ENCODE data around the gene SOX8. TPM values are rescaled to one million over a fixed set of nuclear protein-coding genes. Genes with fewer than 3 reads are reported as not detected.

The SOX8 gene
- total and polyA plus RNA-seq, 5 donors = 0.97 to 2.1 (median 1.8) TPM

GRCh38 chr16:982145-983043, 824 bp downstream of the SOX8 start:
- ATAC-seq = no peak
- DNase-seq = peak; percentile 21 to 70 (median 52)
- Histone ChIP-seq H3K27me3 (ENCODE audit: control insufficient read depth, insufficient read depth) (no peaks in the 10 kb centered on the region), H3K9me3 (ENCODE audit: control insufficient read depth, low read length) (no peaks in the 10 kb centered on the region), H3K4me3 (ENCODE audit: low read length) (peak overlapping the region; percentile 62), H3K27ac (ENCODE audit: low read length) (no peak overlapping the region), H3K4me1 (ENCODE audit: control insufficient read depth, insufficient read depth, low read length) (no peaks in the 10 kb centered on the region)
- intact Hi-C loops (cut with DNase I) = no loop called here
- WGBS = 12% methylated on average over 76 of the region's 76 CpGs

DNA sequence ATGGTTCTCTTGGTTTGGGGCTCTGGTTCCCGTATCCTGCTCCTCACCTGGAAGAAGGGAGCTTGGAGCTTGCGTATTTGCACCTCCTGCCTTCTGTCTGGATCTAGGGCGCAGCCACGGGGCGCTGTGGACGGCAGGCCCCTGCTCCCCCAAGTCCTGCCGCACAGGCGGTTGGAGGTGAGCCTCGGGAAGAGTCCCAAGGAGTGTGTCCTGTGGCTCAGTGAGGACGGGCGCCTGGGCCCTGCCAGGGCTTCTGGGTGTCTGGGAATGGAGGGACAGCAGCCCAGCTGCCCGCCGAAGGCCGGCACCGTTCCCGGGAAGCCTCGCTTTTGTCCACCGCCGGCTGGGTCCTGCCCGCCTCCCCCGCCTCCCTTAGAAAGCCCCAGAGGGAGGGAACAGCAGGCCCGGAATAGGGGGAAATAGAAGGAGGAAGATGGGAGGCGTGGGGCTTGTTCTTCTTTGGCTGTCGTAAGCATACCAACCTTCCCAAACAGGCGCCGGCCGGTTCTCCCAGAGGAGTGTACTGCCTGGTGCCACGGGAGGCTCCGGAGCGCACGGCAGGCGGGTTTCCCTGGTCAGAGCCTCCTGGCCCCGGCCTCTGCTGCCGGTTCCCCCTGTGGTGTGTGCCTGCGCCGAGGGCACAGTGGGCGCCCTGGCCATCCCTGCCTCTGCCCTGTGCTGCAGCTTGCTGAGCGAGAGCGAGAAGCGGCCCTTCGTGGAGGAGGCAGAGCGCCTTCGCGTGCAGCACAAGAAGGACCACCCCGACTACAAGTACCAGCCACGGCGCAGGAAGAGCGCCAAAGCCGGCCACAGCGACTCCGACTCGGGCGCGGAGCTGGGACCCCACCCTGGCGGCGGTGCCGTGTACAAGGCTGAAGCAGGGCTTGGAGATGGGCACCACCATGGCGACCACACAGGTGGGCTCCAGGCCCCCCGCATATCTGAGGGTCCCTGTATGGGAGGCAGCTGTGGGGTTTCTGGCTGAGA, 1.8 kb downstream of the SOX8 start:
- H3K27ac ChIP-seq (ENCODE audit: low read length) = no peak overlapping the region
- H3K27me3 ChIP-seq (ENCODE audit: control insufficient read depth, insufficient read depth) = no peaks in the 10 kb centered on the region
- ATAC-seq = no peak

DNA sequence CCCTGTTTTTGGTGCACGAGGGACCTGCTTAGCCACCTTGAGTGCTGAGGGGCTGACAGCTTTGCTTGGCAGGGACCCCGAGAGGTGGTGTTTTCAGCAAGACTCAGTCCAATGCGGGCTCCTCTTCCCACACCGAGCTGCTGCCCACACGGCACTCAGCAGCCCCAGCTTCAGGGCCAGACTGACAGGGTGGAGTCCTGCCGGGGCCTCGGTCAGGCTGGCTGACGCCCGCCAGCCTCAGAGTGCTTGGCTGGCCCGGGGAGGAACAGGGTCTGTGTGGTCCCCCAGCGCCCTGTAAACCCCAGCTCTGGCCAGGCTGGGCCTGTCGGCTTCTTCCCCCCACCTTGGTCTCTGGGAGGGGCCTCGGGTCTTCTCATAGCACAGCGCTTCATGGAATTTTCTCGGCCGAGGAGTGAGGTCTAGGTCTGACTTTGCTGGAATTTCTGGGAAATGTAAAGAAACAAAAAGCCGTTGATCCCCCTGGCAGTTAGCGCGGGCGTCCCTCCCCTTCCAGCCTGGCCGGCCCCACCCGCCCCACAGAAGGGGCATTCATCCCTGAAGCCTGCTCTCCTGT, 2.6 kb downstream of the SOX8 start:
- Histone ChIP-seq H3K27ac (ENCODE audit: low read length) (no peak overlapping the region), H3K4me1 (ENCODE audit: control insufficient read depth, insufficient read depth, low read length) (no peaks in the 10 kb centered on the region), H3K27me3 (ENCODE audit: control insufficient read depth, insufficient read depth) (no peaks in the 10 kb centered on the region), H3K9me3 (ENCODE audit: control insufficient read depth, low read length) (no peaks in the 10 kb centered on the region), H3K4me3 (ENCODE audit: low read length) (no peak overlapping the region)
- ATAC-seq (no peak), DNase-seq (peak in 2 of 3 donors; percentile 47 to 54)
- WGBS = 83% methylated on average over 22 of the region's 22 CpGs
- intact Hi-C loops (cut with DNase I) = no loop called here

More for the DNA sequence above, 1.8 kb downstream of the SOX8 start:
- Histone ChIP-seq H3K9me3 (ENCODE audit: control insufficient read depth, low read length) (no peaks in the 10 kb centered on the region), H3K4me1 (ENCODE audit: control insufficient read depth, insufficient read depth, low read length) (no peaks in the 10 kb centered on the region), H3K4me3 (ENCODE audit: low read length) (no peak overlapping the region)
- intact Hi-C loops (cut with DNase I) = no loop called here
- 58% methylated on average over 59 of the region's 59 CpGs for WGBS
- peak in 2 of 3 donors; percentile 50 to 64 for DNase-seq

- 93% methylated on average over 78 of the region's 78 CpGs for WGBS
- ATAC-seq (no peak), DNase-seq (peak in 2 of 3 donors; percentile 53 to 63)
- H3K4me1 ChIP-seq (ENCODE audit: control insufficient read depth, insufficient read depth, low read length) = no peaks in the 10 kb centered on the region
- no peak overlapping the region for H3K4me3 ChIP-seq (ENCODE audit: low read length)
- no peaks in the 10 kb centered on the region for H3K9me3 ChIP-seq (ENCODE audit: control insufficient read depth, low read length)
- H3K27me3 ChIP-seq (ENCODE audit: control insufficient read depth, insufficient read depth) = no peaks in the 10 kb centered on the region
- intact Hi-C loops (cut with DNase I) = no loop called here
- H3K27ac ChIP-seq (ENCODE audit: low read length) = no peak overlapping the region
These were observed 3.4 kb downstream of the SOX8 start for GRCh38 chr16:984736-985636.

GRCh38 chr16:985646-986400, 4.3 kb downstream of the SOX8 start:
- H3K9me3 ChIP-seq (ENCODE audit: control insufficient read depth, low read length) = no peaks in the 10 kb centered on the region
- no peak overlapping the region for H3K4me3 ChIP-seq (ENCODE audit: low read length)
- no peaks in the 10 kb centered on the region for H3K27me3 ChIP-seq (ENCODE audit: control insufficient read depth, insufficient read depth)
- ATAC-seq = no peak
- no peak overlapping the region for H3K27ac ChIP-seq (ENCODE audit: low read length)
- H3K4me1 ChIP-seq (ENCODE audit: control insufficient read depth, insufficient read depth, low read length) = no peaks in the 10 kb centered on the region
- no peak for DNase-seq
- intact Hi-C loops (cut with DNase I) = no loop called here
- 81% methylated on average over 32 of the region's 32 CpGs for WGBS

GRCh38 chr16:986411-986810, 4.8 kb downstream of the SOX8 start:
- no peaks in the 10 kb centered on the region for H3K27me3 ChIP-seq (ENCODE audit: control insufficient read depth, insufficient read depth)

DNA sequence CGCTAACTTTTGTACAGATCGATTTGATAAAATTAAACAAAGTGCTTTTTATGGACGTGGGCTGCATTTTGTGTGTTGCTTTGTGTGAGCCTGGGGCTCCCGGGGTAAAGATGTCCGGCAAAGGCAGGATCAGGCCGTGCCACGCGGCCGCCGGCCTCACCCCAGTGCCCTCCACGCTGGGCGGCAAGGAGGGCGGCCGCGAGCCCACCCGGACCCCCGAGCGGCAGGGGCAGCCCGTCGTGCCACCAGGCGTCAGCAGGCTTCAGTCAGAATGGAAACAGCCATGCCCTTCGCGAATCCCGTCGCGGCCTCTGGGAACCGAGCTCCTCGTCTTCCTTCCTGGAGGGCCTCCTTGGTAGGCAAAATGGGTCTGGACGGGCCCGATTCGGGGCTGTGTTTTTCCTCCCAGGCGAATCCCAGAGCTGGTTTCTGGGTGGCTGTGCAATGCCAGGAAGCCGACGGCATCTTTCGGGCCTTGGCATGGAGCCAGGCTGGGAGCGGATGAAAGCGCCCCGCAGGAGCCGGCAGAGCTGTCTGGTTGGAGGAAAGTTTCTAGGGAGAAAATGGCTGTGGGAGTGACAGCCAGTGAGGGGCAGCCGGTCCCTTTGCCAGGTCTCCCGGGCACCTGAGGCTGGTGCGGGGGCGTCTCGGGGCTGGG, 5.5 kb downstream of the SOX8 start:
- no peaks in the 10 kb centered on the region for H3K4me1 ChIP-seq (ENCODE audit: control insufficient read depth, insufficient read depth, low read length)
- 75% methylated on average over 44 of the region's 44 CpGs for WGBS
- H3K27me3 ChIP-seq (ENCODE audit: control insufficient read depth, insufficient read depth) = no peaks in the 10 kb centered on the region
- intact Hi-C loops (cut with DNase I) = no loop called here
- no peak overlapping the region for H3K4me3 ChIP-seq (ENCODE audit: low read length)
- no peaks in the 10 kb centered on the region for H3K9me3 ChIP-seq (ENCODE audit: control insufficient read depth, low read length)
- no peak for ATAC-seq
- no peak for DNase-seq
- no peak overlapping the region for H3K27ac ChIP-seq (ENCODE audit: low read length)

More at GRCh38 chr16:986411-986810, 4.8 kb downstream of the SOX8 start:
- Histone ChIP-seq H3K9me3 (ENCODE audit: control insufficient read depth, low read length) (no peaks in the 10 kb centered on the region), H3K4me1 (ENCODE audit: control insufficient read depth, insufficient read depth, low read length) (no peaks in the 10 kb centered on the region), H3K27ac (ENCODE audit: low read length) (no peak overlapping the region), H3K4me3 (ENCODE audit: low read length) (no peak overlapping the region)
- DNase-seq (no peak), ATAC-seq (no peak)
- intact Hi-C loops (cut with DNase I) = no loop called here
- 88% methylated on average over 8 of the region's 8 CpGs for WGBS

GRCh38 chr16:987906-988305, 6.3 kb downstream of the SOX8 start:
- intact Hi-C loops (cut with DNase I) = no loop called here
- no peaks in the 10 kb centered on the region for H3K9me3 ChIP-seq (ENCODE audit: control insufficient read depth, low read length)
- H3K4me1 ChIP-seq (ENCODE audit: control insufficient read depth, insufficient read depth, low read length) = no peaks in the 10 kb centered on the region
- no peaks in the 10 kb centered on the region for H3K27me3 ChIP-seq (ENCODE audit: control insufficient read depth, insufficient read depth)
- no peak for DNase-seq
- H3K4me3 ChIP-seq (ENCODE audit: low read length) = no peak overlapping the region
- peak; percentile 4 to 22 for ATAC-seq
- 65% methylated on average over 17 of the region's 17 CpGs for WGBS
- no peak overlapping the region for H3K27ac ChIP-seq (ENCODE audit: low read length)

All from right cardiac atrium (tissue), 5 donors.